SK-N-MC (cell line): ENCODE data around the gene TNNT3.

Experiments used
- EZH2 ChIP-seq: fragments of 200-600 bp; sonication (generic); IDR thresholded peaks from one replicate; pipeline ENCODE4 v1.6.1; 2017; ENCODE audit warnings: antibody characterized with exemption
- FOXP2 ChIP-seq: optimal IDR thresholded peaks from 2 replicates; pipeline ENCODE3; 2011; ENCODE audit warnings: mild to moderate bottlenecking, moderate library complexity; ENCODE audit not compliant: insufficient read depth; ENCODE audit errors: extremely low read length, control extremely low read depth
- POLR2AphosphoS5 ChIP-seq: IDR thresholded peaks from 2 replicates; pipeline ENCODE4 v1.6.1; 2012; ENCODE audit warnings: mild to moderate bottlenecking, low read depth, low read length, borderline replicate concordance

- TF ChIP-seq EZH2 (no peak), POLR2AphosphoS5 (no peak), FOXP2 (no peak)
Measured at GRCh38 chr11:1939006-1939625, 19.6 kb downstream of the TNNT3 start.
